Tibial nerve (tissue), 4 donors: Measurements from ENCODE around the gene DNAJB7. TPM values are rescaled to one million over a fixed set of nuclear protein-coding genes. Genes with fewer than 3 reads are reported as not detected.

Source experiments
- DNase-seq, 2 donors: peaks; one replicate each; pipeline ENCODE4 v3.0.0-alpha.2; 2019; ENCODE audit warnings: low spot score in 2 of 2
- H3K27ac ChIP-seq, 4 donors: fragments of 200-600 bp; sonication (generic) in 3 of 4; one replicate each; pipeline ENCODE4 v1.5.1; 2017 to 2019; ENCODE audit warnings: mild to moderate bottlenecking in 1 of 4
- H3K27me3 ChIP-seq, 2 donors: fragments of 200-600 bp; sonication (generic) in 1 of 2; one replicate each; pipeline versions ENCODE4 v1.5.1 to v1.6.0; 2017 to 2019
- H3K36me3 ChIP-seq, 3 donors: fragments of 200-600 bp; sonication (generic); one replicate each; pipeline ENCODE4 v1.5.1; 2018 to 2019
- H3K4me1 ChIP-seq, 4 donors: fragments of 200-600 bp; sonication (generic) in 3 of 4; one replicate each; pipeline ENCODE4 v1.5.1; 2017 to 2019
- H3K4me3 ChIP-seq, 4 donors: fragments of 200-600 bp; sonication (generic) in 3 of 4; one replicate each; pipeline ENCODE4 v1.5.1; 2017 to 2019; ENCODE audit warnings: mild to moderate bottlenecking in 1 of 4, moderate library complexity in 1 of 4
- H3K9me3 ChIP-seq, 4 donors: fragments of 200-600 bp; sonication (generic) in 3 of 4; one replicate each; pipeline ENCODE4 v1.5.1; 2017 to 2019
- EP300 ChIP-seq, 2 donors: sonication (generic); formaldehyde crosslinking; IDR thresholded peaks; one replicate each; pipeline ENCODE4 v1.6.1; 2017; ENCODE audit warnings: antibody characterized with exemption in 2 of 2, mild to moderate bottlenecking in 1 of 2
- POLR2A ChIP-seq, 2 donors: fragments of 450-650 bp; IDR thresholded peaks; one replicate each; pipeline ENCODE4 v1.6.1; 2017; ENCODE audit warnings: antibody characterized with exemption in 2 of 2, mild to moderate bottlenecking in 2 of 2, moderate library complexity in 2 of 2
- WGBS, 2 donors: methylation state at CpG; one replicate each; pipeline ENCODE4 v1.1.5; 2018; 5-methylcytosine and 5-hydroxymethylcytosine counted together
- total RNA-seq, 4 donors: library from RNA; depleted of rRNA; stranded (reverse); fragments of >200 nt; gene quantifications; one replicate each; pipeline ENCODE4 v1.1.0, GENCODE V29; 2016
- TF ChIP-seq, protein P1 (sequence below), 5 experiments: fragments of 200-600 bp in 3 of 5; fragments of 450-650 bp in 2 of 5; sonication (generic) in 3 of 5; IDR thresholded peaks; one replicate each; pipeline ENCODE4 v1.5.1; 2016 to 2019; ENCODE audit warnings: antibody characterized with exemption in 5 of 5, mild to moderate bottlenecking in 3 of 5, moderate library complexity in 2 of 5

Gene DNAJB7
- not detected for total RNA-seq

- 84 to 91% methylated on average over 3 of the region's 3 CpGs for WGBS, 2 donors
- H3K27ac ChIP-seq = no peak within 1 kb of the TSS
- H3K9me3 ChIP-seq = no peaks in the 10 kb centered on the region
- DNase-seq = no peak
- peaks cover 0 to 33% (median 7%) of the 10 kb centered on the region in 4 donors for H3K4me1 ChIP-seq
- H3K36me3 ChIP-seq = peaks cover 0 to 19% (median 0%) of the 10 kb centered on the region in 3 donors
- no peak within 1 kb of the TSS for H3K4me3 ChIP-seq
- TF ChIP-seq, protein P1, sequence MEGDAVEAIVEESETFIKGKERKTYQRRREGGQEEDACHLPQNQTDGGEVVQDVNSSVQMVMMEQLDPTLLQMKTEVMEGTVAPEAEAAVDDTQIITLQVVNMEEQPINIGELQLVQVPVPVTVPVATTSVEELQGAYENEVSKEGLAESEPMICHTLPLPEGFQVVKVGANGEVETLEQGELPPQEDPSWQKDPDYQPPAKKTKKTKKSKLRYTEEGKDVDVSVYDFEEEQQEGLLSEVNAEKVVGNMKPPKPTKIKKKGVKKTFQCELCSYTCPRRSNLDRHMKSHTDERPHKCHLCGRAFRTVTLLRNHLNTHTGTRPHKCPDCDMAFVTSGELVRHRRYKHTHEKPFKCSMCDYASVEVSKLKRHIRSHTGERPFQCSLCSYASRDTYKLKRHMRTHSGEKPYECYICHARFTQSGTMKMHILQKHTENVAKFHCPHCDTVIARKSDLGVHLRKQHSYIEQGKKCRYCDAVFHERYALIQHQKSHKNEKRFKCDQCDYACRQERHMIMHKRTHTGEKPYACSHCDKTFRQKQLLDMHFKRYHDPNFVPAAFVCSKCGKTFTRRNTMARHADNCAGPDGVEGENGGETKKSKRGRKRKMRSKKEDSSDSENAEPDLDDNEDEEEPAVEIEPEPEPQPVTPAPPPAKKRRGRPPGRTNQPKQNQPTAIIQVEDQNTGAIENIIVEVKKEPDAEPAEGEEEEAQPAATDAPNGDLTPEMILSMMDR (IDR thresholded peaks at IDR 0.05) = no peak
- no peak for TF ChIP-seq EP300 (IDR thresholded peaks at IDR 0.05)
- no peak for TF ChIP-seq POLR2A (IDR thresholded peaks at IDR 0.05)
- H3K27me3 ChIP-seq = no peaks in the 10 kb centered on the region
These were observed at the start of gene DNAJB7 for GRCh38 chr22:40862013-40862412. Gene DNAJB7, minus strand, starts transcription at chr22:40862113. Its CDS starts 119 bp downstream, at chr22:40861994.

DNA sequence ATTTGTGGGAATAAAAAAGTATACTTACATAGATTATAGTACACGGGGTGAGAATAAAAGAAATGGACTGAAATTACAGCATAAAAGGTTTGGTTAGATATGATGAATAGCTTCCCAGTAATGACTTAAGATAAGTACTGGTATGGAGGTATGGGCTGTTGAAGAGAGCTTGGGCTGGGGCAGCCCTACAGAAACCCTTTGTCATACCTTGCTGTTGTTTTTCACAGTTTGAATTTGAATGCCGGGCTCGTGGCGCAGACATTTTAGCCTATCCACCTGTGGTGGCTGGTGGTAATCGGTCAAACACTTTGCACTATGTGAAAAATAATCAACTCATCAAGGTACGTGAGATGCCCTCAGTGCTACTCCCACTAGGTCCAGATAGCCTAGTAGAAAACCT is 47.0 kb upstream of the DNAJB7 start:
- peaks cover 0 to 84% (median 5%) of the 10 kb centered on the region in 3 donors for H3K36me3 ChIP-seq
- H3K27ac ChIP-seq = no peak overlapping the region
- no peaks in the 10 kb centered on the region for H3K4me1 ChIP-seq
- H3K4me3 ChIP-seq = no peak overlapping the region
- no peaks in the 10 kb centered on the region for H3K27me3 ChIP-seq
- DNase-seq = no peak
- TF ChIP-seq EP300 (IDR thresholded peaks at IDR 0.05) = no peak
- no peak for TF ChIP-seq POLR2A (IDR thresholded peaks at IDR 0.05)
- TF ChIP-seq, protein P1 (IDR thresholded peaks at IDR 0.05) = no peak
- H3K9me3 ChIP-seq = no peaks in the 10 kb centered on the region
- WGBS, 2 donors = 93 to 96% methylated on average over 6 of the region's 6 CpGs

DNA sequence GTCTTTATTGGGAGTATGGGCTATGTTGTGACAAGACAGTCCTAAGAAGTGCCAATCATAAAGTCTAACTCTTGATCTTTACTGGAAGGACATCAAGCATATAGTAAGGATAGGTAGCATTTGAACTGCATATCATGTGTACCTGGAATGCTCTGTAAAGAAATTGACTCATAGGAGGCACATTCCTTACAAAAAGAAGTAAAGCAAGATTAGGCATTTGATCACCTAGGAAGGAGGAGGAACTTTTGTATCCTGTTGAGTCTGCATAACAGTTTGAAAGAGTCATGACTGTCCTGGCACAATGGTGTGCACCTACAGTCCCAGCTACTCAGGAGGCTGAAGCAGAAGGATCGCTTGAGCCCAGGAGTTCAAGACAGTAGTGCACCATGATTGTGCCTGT is 42.2 kb upstream of the DNAJB7 start:
- TF ChIP-seq EP300 (IDR thresholded peaks at IDR 0.05) (no peak), POLR2A (IDR thresholded peaks at IDR 0.05) (no peak)
- TF ChIP-seq, protein P1 (IDR thresholded peaks at IDR 0.05) = no peak
- Histone ChIP-seq H3K9me3 (no peaks in the 10 kb centered on the region), H3K27me3 (no peaks in the 10 kb centered on the region), H3K4me1 (peaks cover 0 to 3% (median 0%) of the 10 kb centered on the region in 4 donors), H3K4me3 (no peak overlapping the region), H3K27ac (no peak overlapping the region), H3K36me3 (peaks cover 0 to 63% (median 0%) of the 10 kb centered on the region in 3 donors)
- DNase-seq = no peak
- 93 to 94% methylated on average over 1 of the region's 1 CpG for WGBS, 2 donors

- WGBS, 2 donors = 26 to 27% methylated on average over 3 of the region's 3 CpGs
These were observed 37.0 kb upstream of the DNAJB7 start for GRCh38 chr22:40898850-40899357.

DNA sequence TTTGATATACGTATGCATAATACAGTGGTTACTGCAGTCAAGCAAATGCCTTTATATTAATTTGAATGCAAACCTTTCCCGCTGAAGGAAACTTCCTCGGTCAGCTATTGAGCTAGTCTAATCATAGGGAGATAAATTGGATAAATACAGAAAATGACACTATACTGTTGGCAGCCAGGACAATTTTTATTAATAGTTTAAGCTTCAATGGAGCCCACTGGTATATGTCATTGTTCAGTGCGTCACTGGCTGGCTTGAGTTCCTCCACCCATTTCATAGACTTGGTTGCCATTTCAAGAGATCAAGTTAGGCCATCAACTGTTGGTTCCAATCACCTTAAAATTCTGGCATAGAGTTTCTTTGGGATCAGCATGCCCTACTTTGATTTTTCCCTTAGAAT is 32.5 kb upstream of the DNAJB7 start:
- Histone ChIP-seq H3K4me3 (no peak overlapping the region), H3K27me3 (no peaks in the 10 kb centered on the region), H3K9me3 (no peaks in the 10 kb centered on the region), H3K27ac (no peak overlapping the region), H3K4me1 (peaks cover 0 to 19% (median 6%) of the 10 kb centered on the region in 4 donors), H3K36me3 (peaks cover 0 to 41% (median 0%) of the 10 kb centered on the region in 3 donors)
- DNase-seq = no peak
- WGBS, 2 donors = 91% methylated on average over 4 of the region's 4 CpGs
- TF ChIP-seq POLR2A (IDR thresholded peaks at IDR 0.05) (no peak), EP300 (IDR thresholded peaks at IDR 0.05) (no peak)
- TF ChIP-seq, protein P1 (IDR thresholded peaks at IDR 0.05) = no peak

More at GRCh38 chr22:40898850-40899357, 37.0 kb upstream of the DNAJB7 start:
- peaks cover 0 to 19% (median 6%) of the 10 kb centered on the region in 4 donors for H3K4me1 ChIP-seq
- H3K36me3 ChIP-seq = peaks cover 0 to 25% (median 0%) of the 10 kb centered on the region in 3 donors
- H3K4me3 ChIP-seq = no peak overlapping the region
- TF ChIP-seq EP300 (IDR thresholded peaks at IDR 0.05) = no peak
- TF ChIP-seq, protein P1 (IDR thresholded peaks at IDR 0.05) = peak; percentile 36 to 55 (median 44)
- no peaks in the 10 kb centered on the region for H3K27me3 ChIP-seq
- no peak for DNase-seq
- peak overlapping the region in 3 of 4 donors; percentile 27 to 66 (median 31) for H3K27ac ChIP-seq
- H3K9me3 ChIP-seq = no peaks in the 10 kb centered on the region
